K562 (cell line): Measurements from ENCODE around the gene RET. TPM values are rescaled to one million over a fixed set of nuclear protein-coding genes. Genes with fewer than 3 reads are reported as not detected.
A peak's percentile ranks its signal among the peaks of the same experiment; 100 is the strongest.

ENCODE experiments used
- CHCHD3 ChIP-seq: fragments of 250-450 bp; sonication (Bioruptor Pico); IDR thresholded peaks from 2 replicates; pipeline ENCODE4 v2.1.2; 2022; ENCODE audit warnings: mild to moderate bottlenecking
- CTBP1 ChIP-seq: fragments of 450-650 bp; IDR thresholded peaks from 2 replicates; pipeline ENCODE4 v1.6.1; 2016; ENCODE audit warnings: borderline replicate concordance
- FIP1L1 ChIP-seq: fragments of 200-400 bp; formaldehyde crosslinking; IDR thresholded peaks from 2 replicates; pipeline ENCODE4 v1.6.1; 2018; ENCODE audit warnings: mild to moderate bottlenecking, low read depth, low read length; ENCODE audit not compliant: poor library complexity, severe bottlenecking
- MBD2 ChIP-seq: sonication (generic); IDR thresholded peaks from 2 replicates; pipeline ENCODE4 v1.6.1; 2016; ENCODE audit warnings: low read depth, borderline replicate concordance
- NR1H2 ChIP-seq: sonication (generic); formaldehyde crosslinking; IDR thresholded peaks from 2 replicates; pipeline ENCODE4 v1.4.0; 2020; ENCODE audit warnings: mild to moderate bottlenecking, missing genetic modification reagents
- SRSF1 ChIP-seq: fragments of 200-400 bp; formaldehyde crosslinking; IDR thresholded peaks from 2 replicates; pipeline ENCODE4 v1.6.1; 2017; ENCODE audit warnings: mild to moderate bottlenecking, low read depth, low read length, moderate library complexity
- ZSCAN29 ChIP-seq: fragments of 450-650 bp; IDR thresholded peaks from 2 replicates; pipeline ENCODE4 v1.6.1; 2017
- polyA plus RNA-seq, 8 experiments: library from polyadenylated mRNA; depleted of rRNA in 4 of 8; stranded (reverse) in 5 of 8; unstranded in 3 of 8; fragments of >200 nt; fragmentation: Nextera tagmentation in 2 of 8; fragmentation: Illumina TruSeq in 1 of 8; extraction: Ambion mirVana in 2 of 8; extraction: Trizol in 1 of 8; gene quantifications; 2 replicates each; pipeline versions ENCODE4 v1.2.1 to v1.2.3, GENCODE V29; 2011 to 2014; ENCODE audit warnings: inconsistent platforms in 1 of 8, missing spikeins in 1 of 8
- total RNA-seq, 7 experiments: library from RNA; depleted of rRNA in 6 of 7; stranded (reverse); fragments of >200 nt in 6 of 7; fragmentation: Illumina TruSeq in 2 of 7; extraction: Trizol in 2 of 7; gene quantifications; 2 replicates each; pipeline versions ENCODE4 v1.2.1 to v1.2.3, GENCODE V29; 2011 to 2021; ENCODE audit warnings: low replicate concordance in 1 of 7
- TF ChIP-seq, protein P1 (sequence below): fragments of 250-450 bp; sonication (Bioruptor Pico); IDR thresholded peaks from 2 replicates; pipeline ENCODE4 v1.5.0; 2020; ENCODE audit warnings: mild to moderate bottlenecking, borderline replicate concordance
- TF ChIP-seq, protein P2 (sequence below): fragments of 450-650 bp; IDR thresholded peaks from 2 replicates; pipeline ENCODE4 v1.7.0; 2016; ENCODE audit warnings: borderline replicate concordance
- TF ChIP-seq, protein P3 (sequence below): fragments of 250-450 bp; sonication (Bioruptor Pico); IDR thresholded peaks from 2 replicates; pipeline ENCODE4 v1.4.0; 2020
- TF ChIP-seq, protein P4 (sequence below): sonication (generic); formaldehyde crosslinking; IDR thresholded peaks from 2 replicates; pipeline ENCODE4 v1.4.0; 2020; ENCODE audit warnings: mild to moderate bottlenecking, missing genetic modification reagents
- TF ChIP-seq, protein P5 (sequence below): fragments of 150-350 bp; conservative IDR thresholded peaks from 2 replicates; pipeline ENCODE4 v1.6.1; 2014; ENCODE audit warnings: low read length

The RET gene
- total and polyA plus RNA-seq, 9 of the 15 experiments (the other 6 are each of a cell fraction or from before 2014, with no cell fraction given) = 0.04 to 0.05 TPM; not detected in 7

DNA sequence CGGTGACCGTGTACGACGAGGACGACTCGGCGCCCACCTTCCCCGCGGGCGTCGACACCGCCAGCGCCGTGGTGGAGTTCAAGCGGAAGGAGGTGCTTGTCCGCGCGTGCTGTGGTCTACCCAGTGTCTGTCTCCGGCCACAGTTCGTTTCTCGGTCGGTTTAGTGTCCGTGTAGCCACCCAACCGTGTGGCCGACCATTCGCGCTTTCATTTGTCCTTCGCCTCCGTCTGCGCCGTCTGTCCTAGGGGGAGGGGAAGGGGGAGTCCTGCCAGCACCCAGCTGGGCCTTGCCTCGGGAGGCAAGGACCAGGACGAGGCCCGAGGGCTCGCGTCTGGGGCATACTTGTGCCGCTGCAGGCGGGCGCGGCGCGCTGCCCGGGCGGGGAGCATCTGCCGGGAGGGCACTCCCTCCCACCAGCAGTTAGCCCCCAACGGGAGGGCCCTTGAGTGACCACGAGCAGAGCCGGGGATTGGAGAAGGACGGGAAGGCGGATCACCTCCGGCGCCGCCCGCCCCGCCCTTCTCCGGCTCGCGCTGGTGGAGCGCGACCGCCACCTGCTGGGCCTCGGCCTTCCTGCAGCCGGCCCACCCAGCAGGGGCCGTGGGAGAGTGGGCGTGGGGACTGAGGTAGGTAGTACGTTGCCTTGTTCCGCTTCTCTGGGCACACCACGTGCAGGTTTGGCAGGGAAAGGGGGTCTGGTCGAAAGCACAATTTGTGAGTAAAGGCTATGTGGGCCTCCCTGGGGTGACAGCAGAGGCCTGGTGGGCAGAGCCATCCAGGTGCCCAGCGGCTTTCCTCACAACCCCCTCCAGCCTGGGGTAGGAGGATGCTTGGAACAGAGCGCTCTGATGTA, 28.5 kb downstream of the RET start (continued):
- TF ChIP-seq, protein P1, sequence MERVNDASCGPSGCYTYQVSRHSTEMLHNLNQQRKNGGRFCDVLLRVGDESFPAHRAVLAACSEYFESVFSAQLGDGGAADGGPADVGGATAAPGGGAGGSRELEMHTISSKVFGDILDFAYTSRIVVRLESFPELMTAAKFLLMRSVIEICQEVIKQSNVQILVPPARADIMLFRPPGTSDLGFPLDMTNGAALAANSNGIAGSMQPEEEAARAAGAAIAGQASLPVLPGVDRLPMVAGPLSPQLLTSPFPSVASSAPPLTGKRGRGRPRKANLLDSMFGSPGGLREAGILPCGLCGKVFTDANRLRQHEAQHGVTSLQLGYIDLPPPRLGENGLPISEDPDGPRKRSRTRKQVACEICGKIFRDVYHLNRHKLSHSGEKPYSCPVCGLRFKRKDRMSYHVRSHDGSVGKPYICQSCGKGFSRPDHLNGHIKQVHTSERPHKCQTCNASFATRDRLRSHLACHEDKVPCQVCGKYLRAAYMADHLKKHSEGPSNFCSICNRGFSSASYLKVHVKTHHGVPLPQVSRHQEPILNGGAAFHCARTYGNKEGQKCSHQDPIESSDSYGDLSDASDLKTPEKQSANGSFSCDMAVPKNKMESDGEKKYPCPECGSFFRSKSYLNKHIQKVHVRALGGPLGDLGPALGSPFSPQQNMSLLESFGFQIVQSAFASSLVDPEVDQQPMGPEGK (CRISPR knock-in tag) = no peak
- TF ChIP-seq, protein P2, sequence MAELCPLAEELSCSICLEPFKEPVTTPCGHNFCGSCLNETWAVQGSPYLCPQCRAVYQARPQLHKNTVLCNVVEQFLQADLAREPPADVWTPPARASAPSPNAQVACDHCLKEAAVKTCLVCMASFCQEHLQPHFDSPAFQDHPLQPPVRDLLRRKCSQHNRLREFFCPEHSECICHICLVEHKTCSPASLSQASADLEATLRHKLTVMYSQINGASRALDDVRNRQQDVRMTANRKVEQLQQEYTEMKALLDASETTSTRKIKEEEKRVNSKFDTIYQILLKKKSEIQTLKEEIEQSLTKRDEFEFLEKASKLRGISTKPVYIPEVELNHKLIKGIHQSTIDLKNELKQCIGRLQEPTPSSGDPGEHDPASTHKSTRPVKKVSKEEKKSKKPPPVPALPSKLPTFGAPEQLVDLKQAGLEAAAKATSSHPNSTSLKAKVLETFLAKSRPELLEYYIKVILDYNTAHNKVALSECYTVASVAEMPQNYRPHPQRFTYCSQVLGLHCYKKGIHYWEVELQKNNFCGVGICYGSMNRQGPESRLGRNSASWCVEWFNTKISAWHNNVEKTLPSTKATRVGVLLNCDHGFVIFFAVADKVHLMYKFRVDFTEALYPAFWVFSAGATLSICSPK = no peak
- TF ChIP-seq NR1H2 (no peak), SRSF1 (no peak), FIP1L1 (peak; percentile 45), CTBP1 (peak; percentile 57; the same call in 1 of the 2 replicates), ZSCAN29 (no peak), CHCHD3 (CRISPR knock-in tag) (no peak), MBD2 (no peak)
- TF ChIP-seq, protein P3, sequence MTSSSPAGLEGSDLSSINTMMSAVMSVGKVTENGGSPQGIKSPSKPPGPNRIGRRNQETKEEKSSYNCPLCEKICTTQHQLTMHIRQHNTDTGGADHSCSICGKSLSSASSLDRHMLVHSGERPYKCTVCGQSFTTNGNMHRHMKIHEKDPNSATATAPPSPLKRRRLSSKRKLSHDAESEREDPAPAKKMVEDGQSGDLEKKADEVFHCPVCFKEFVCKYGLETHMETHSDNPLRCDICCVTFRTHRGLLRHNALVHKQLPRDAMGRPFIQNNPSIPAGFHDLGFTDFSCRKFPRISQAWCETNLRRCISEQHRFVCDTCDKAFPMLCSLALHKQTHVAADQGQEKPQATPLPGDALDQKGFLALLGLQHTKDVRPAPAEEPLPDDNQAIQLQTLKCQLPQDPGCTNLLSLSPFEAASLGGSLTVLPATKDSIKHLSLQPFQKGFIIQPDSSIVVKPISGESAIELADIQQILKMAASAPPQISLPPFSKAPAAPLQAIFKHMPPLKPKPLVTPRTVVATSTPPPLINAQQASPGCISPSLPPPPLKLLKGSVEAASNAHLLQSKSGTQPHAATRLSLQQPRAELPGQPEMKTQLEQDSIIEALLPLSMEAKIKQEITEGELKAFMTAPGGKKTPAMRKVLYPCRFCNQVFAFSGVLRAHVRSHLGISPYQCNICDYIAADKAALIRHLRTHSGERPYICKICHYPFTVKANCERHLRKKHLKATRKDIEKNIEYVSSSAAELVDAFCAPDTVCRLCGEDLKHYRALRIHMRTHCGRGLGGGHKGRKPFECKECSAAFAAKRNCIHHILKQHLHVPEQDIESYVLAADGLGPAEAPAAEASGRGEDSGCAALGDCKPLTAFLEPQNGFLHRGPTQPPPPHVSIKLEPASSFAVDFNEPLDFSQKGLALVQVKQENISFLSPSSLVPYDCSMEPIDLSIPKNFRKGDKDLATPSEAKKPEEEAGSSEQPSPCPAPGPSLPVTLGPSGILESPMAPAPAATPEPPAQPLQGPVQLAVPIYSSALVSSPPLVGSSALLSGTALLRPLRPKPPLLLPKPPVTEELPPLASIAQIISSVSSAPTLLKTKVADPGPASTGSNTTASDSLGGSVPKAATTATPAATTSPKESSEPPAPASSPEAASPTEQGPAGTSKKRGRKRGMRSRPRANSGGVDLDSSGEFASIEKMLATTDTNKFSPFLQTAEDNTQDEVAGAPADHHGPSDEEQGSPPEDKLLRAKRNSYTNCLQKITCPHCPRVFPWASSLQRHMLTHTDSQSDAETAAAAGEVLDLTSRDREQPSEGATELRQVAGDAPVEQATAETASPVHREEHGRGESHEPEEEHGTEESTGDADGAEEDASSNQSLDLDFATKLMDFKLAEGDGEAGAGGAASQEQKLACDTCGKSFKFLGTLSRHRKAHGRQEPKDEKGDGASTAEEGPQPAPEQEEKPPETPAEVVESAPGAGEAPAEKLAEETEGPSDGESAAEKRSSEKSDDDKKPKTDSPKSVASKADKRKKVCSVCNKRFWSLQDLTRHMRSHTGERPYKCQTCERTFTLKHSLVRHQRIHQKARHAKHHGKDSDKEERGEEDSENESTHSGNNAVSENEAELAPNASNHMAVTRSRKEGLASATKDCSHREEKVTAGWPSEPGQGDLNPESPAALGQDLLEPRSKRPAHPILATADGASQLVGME (CRISPR knock-in tag) = no peak
- TF ChIP-seq, protein P4, sequence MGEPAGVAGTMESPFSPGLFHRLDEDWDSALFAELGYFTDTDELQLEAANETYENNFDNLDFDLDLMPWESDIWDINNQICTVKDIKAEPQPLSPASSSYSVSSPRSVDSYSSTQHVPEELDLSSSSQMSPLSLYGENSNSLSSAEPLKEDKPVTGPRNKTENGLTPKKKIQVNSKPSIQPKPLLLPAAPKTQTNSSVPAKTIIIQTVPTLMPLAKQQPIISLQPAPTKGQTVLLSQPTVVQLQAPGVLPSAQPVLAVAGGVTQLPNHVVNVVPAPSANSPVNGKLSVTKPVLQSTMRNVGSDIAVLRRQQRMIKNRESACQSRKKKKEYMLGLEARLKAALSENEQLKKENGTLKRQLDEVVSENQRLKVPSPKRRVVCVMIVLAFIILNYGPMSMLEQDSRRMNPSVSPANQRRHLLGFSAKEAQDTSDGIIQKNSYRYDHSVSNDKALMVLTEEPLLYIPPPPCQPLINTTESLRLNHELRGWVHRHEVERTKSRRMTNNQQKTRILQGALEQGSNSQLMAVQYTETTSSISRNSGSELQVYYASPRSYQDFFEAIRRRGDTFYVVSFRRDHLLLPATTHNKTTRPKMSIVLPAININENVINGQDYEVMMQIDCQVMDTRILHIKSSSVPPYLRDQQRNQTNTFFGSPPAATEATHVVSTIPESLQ (CRISPR knock-in tag) = no peak
- TF ChIP-seq, protein P5, sequence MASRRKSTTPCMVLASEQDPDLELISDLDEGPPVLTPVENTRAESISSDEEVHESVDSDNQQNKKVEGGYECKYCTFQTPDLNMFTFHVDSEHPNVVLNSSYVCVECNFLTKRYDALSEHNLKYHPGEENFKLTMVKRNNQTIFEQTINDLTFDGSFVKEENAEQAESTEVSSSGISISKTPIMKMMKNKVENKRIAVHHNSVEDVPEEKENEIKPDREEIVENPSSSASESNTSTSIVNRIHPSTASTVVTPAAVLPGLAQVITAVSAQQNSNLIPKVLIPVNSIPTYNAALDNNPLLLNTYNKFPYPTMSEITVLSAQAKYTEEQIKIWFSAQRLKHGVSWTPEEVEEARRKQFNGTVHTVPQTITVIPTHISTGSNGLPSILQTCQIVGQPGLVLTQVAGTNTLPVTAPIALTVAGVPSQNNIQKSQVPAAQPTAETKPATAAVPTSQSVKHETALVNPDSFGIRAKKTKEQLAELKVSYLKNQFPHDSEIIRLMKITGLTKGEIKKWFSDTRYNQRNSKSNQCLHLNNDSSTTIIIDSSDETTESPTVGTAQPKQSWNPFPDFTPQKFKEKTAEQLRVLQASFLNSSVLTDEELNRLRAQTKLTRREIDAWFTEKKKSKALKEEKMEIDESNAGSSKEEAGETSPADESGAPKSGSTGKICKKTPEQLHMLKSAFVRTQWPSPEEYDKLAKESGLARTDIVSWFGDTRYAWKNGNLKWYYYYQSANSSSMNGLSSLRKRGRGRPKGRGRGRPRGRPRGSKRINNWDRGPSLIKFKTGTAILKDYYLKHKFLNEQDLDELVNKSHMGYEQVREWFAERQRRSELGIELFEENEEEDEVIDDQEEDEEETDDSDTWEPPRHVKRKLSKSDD = no peak
